GM21390 (cell line): ENCODE data around the gene RAMP1.

ENCODE experiments used
- ATAC-seq: cut with Tn5 transposase; IDR thresholded peaks from one replicate; pipeline ENCODE4 v1.9.1; 2021; ENCODE audit not compliant: unreplicated experiment

RAMP1 gene

DNA sequence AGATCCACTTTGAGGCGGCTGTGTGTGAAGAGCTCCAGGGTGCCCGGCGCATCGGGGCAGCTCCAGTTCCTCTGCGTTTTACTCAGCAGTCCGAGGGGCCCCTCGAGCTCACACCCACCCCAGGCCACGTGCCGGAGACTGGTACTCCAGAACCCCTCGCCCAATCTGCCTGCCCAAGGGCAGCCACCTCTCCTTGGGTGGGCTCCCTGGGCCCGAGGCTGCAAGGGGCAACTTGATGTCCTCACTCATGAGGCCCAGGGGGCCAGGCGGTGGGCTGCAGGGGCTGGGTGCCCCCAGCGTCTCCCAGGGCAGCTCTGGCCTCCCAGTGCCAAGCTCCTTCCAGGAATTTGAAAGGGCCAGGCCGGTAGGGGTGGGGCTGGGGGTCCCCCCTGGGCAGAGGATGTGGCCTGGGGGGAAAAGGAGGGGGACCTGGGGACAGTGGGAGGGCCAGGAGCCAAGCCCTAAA, 16.7 kb downstream of the RAMP1 start:
- no peak for ATAC-seq

DNA sequence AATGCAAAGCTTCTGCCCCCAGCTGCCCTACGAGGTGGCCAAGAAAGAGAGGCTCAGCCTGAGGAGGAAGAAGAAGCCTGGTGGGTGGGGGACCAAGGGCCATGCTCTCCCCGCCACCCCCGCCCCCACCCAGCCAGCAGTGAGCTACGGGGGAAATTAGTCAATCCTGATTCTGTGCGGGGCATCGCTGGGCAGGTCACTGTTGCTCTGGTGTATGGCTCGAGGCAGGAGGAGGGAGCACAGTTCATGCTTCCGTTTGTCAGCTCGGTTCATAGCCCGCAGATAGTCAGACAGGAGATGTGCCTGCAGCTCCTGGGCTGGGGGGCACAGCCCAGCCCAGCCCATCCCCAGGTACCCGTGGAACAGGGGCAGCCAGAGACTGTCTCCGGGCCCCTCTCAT, 17.1 kb downstream of the RAMP1 start:
- no peak for ATAC-seq

DNA sequence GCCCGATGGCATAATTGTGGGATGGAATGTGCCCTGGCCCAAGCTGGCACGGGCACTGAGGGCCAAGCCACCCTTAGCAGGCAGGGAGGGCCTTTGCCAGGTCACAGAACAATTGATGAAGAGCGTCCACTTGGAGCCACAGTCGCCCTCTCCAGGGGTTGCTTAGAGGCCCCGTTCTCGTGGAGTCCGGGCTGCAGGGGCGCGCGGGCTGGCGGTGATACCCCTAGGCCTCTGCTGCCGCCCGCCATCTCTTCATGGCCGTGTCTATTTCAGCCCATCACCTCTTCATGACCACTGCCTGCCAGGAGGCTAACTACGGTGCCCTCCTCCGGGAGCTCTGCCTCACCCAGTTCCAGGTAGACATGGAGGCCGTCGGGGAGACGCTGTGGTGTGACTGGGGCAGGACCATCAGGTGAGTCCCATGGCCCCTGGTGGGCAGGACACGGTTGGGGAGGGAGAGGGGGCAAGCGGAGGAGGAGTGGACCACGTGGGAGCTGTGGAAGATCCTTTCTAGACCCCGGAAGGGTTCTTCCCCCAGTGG, 17.6 kb downstream of the RAMP1 start:
- ATAC-seq: no peak

DNA sequence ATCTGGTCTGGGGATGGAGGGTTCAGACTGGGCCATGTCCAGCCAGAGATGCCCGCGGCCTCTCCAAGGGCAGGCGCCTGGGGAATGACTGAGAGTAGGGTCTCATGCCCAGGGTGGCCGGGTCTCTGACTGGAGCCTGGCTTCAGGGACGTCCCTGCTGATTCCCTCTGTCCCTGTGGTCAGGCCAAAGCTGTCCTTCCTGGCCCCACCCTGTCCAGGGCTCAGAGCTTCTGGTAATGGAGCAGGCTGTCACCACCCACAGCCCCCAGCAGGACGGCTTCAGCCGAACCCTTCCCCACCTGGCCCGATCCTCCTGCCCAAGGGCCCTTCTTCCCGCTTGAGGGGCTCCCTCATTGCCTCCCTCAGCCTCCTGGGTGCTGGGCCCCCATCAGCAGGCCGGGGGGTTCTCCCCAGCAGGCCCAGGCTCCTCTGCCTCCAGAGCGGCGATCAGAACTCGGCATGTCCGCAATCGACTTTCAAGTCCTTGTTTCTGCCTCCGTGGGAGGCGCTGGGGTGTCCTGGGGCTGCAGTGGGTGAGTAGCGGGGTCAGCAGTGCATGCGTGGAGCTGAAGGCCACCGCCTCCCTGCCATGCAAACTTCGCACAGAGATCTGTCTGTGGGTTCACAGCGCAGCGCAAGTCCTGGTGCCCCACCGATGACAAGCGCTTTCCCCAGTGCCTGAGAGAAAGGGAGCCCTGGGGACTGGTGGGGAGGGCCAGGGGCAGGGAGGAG, 18.3 kb downstream of the RAMP1 start:
- no peak for ATAC-seq

DNA sequence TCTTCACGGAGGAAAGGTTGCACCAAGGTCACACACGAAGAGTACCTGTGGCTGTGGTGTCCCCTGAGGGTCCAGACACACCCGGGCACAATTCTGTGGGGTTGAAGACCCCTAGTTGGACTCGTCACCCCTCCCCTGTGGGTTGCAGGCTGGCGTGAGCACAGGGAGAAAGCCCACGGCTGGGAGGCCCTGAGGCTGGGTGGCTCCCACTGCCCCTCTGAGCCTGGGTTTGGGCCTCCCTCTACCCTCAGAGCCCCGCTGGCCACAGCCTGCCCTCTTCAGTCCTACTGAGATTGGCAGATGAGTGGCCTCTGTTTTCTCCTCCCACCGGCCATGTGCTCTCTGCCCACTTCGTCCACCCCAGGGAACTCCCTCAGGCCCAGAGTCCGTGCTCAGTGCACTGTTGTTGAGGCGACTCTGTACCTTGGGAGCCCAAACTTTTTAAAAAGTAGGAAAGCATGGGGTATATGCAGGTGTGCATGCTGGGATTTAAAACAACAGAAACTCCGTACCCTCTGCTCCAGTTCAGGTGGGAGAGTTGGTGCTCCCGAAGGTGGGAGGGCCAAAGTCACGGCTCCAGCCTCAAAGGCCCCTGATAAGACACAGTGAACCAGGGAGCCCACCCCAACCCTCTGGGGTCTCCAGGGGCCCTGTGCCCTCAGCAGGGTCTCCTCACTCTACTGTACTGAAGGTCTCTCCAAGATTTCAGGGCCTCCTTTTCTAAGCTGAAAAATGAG, 19.1 kb downstream of the RAMP1 start:
- ATAC-seq: no peak

DNA sequence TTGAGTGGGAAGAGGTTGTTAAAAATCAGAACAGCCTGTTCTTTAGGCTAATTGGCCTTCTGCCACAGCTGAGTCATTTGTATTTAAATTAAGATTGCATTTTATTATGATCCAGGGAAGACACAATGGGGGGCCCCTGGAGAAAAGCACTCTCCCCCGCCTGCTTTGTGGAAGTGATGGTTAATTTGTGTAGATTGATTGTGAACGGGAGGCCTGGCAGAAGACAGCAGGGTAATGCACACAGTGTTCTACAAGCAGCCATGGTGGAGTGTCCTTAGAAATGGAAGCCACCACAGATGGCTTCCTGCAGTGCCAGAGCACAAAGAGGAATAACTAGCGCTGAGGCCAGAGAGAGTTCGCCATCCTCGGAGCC, 19.6 kb downstream of the RAMP1 start:
- ATAC-seq: no peak

DNA sequence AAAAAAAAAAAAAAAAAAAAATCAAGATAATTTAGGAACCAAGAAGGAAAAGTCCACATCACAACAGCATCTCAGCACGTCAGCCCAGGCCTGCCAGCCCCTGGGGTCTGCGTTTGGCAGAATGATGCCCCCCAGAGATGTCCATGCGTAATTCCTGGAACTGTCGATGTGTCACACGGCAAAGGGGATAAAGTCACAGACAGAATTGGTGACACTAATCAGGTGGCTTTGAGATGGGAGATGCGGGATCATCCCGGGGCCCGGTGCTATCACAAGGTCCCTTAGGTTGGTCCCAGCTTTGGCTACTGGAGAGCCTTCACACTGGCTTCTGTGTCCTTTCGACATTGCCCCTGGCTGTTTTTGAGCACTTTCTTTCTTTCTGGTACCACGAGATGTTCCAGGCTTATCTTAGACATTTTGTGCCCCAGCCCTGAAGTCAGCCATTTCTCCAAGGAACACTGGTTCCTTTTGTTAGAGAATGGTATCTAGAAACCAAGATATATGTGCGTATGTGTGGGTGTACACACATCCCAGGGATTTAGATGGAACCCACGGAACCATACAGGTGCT, 20.7 kb downstream of the RAMP1 start:
- ATAC-seq: no peak

DNA sequence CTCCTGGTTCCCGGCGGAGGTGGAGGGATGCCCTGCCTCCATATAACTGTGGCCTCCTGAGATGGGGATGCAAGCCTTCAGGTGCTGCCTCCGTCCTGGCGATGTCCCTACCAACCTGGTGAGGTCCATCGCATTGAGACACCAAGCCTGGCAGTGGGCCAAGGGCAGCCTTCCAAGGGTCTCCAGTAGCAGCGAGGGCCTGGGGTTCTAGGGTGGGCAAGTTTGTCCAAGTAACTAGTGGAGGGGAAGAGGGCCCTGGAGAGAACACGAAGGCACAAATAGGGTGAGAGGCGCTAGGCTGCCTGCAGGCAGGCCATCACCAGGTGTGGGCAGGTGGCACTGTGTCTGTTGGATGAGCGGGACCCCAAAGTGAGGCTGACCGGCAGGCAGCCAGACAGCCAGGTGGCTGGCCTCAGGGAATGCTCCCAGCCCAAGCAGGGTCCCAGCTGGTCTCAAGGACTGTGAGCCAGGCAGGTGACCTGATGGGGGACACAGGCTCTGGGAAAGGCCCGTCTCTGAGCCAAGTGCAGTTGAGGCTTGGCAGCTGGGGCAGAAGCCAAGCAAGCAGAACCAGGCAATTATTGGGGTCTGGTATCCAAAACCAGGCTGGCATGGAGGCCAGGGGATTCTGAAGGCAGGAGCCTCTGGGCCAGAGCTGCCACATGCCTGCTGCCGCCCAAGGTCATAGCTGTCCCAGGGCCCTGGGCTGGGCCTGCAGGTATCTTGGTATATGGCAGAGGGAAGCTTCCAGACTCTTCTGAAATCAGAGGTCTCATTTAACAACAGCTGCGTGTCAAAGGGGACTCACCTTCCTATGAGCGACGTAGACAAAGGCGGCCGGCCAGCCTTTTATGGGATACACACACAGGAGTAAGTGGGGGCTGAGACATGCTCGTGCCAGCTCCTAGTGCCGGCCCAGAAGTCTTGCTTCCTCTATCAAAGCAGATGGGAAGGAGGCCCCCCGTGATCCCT, 23.4 kb downstream of the RAMP1 start:
- ATAC-seq: no peak

DNA sequence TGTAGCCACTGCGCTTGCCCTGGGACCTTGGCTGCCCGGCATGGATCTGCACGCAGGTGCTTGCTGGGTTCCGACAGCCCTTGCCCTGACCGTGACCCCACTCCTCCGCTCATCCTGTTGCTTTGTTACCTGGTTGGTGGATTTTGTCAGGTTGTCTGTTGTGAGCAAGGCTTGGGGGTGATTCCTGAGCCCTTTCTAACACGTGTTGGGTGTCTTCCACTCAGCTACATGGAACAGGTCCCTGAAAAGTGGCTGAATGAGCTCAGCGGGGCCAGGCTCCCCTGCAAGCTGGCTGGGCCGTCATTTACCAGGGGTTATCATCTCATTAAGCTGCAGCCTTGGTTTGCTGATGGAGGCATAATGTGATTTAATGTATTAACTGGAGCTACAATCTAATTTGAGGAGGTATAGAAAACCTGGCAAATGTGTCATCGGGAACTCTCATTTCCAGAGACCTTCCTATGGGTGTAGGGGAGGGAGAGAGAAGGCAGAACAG, 24.6 kb downstream of the RAMP1 start:
- no peak for ATAC-seq

DNA sequence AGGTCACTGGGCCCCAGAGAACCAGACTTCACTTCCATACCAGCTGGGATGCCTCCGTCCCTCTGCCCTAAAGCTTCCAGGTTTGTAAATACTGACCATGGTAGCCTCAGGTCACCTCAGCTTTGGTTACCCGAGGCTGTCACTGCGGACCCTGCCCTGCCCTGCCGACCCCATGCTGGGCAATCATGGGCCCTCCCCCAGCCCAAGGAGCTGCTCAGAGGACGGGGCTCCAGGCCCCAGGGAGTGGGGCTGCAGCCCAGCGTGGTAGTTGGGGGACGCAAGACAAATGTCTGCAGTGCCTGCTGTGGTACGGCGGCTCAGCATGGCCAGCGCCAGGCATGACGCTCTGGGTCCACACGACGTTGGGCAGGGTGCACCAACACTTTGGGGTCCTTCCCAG, 25.3 kb downstream of the RAMP1 start:
- no peak for ATAC-seq

DNA sequence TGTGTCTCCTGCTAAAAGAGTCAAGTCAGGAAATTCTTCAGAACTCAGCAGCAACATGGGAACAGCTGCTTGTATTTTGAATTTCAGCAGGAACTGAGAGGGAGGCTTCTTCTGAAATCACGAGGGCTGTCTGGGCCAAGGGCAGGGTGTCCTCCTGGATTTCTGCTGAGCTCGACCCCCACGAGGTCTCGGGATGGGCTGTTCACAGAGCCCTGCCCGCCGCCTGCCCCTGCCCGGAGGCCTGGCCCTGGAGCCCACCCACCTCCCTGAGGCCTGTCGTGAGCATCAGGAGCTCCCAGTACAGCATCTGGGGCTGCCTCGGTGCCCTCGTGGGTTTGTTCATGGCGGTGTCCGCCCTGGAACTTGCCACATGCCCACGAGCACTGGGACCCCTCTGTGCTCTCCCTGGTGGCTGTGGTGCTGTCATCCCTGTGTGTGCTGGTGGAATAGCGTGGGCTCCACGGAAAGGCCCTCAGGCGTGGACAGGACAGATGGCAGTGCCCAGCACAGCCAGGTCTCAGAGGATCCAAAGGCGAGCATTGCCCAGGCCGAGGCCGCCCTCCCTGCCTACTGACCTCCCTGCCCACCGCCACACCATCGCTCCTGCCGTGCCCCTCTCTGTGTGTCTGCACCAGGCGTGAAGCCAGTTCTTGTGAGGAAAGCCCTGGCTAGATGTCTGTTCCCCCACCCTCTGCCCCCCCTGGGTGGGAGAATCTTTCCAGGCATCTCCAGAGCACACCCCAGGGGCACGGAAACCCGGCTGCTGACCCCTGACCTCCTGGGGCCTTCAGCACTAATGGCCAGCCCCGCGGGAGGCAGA, 25.9 kb downstream of the RAMP1 start:
- no peak for ATAC-seq

DNA sequence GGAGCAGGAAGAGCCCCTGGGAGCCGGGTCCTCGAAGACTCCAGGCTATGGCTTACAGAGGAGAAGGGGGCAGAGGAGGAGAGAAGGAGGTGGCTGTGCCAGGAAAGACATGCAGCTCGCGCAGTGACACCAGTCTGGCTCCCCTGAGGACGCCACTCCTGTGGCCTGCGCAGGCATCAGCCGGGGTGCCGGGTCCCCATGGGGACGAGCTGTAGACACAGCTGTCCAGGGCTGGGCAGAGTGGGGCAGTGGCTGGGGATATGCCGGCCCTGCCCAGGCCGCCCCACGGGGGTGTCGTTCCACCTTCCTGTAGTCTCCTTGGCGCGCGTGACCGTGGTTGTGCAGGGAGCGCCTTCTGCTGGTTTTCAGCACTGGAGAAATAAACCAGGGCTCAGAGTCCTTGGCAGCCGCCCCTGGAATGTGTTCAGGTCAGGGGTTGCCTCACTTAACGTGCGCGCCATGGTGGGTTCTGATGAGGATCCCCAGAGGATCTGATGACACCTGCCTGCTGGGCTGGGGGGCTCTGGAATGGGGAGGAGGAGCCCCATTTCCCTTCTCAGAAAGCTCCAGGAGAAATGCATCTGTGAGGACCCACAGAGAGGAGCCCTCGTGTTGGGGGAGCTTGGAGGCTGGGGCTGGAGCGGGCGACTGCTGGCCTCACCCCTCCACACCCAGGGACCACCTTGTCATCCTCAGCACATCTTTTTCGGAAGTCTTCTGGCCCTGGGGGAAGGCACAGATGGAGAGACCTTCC, 26.7 kb downstream of the RAMP1 start:
- ATAC-seq: no peak

DNA sequence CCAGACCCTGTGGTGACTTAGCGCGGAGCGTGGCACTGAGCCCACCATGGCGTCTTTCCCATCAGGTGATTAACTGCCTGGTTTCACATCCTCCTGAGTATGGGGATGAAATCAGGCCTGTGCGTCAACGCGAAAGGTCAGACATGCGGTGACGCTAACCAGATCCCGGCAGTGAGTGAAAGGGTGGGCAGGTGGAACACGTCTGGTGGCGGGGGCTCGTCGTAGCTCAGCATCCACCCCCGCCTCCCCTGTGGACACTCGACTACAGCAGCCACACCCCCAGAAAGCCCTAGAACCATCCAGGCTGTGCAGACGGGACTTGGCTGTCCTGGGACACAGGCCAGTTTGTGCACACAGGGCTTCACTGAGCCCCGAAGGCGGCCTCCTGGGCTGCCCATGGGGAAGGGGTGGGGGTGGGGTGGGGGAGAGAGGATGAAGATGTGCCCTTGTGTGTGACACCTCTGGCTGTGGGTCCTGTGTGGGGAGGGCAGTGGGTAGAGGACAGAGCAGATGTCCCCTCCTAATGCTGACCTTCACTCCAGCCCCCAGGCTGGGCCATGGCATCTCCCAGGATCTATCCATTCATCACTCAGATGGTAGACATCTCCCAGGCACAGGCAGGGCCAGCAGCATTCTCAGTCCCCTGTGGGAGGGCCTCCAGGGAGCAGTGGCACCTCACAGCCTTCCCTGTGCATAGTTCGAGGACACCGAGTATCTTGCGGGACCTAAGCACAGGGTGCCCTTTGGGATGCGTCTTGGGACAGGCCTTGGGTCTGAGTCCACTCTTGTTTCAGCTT, 27.5 kb downstream of the RAMP1 start:
- ATAC-seq: no peak

DNA sequence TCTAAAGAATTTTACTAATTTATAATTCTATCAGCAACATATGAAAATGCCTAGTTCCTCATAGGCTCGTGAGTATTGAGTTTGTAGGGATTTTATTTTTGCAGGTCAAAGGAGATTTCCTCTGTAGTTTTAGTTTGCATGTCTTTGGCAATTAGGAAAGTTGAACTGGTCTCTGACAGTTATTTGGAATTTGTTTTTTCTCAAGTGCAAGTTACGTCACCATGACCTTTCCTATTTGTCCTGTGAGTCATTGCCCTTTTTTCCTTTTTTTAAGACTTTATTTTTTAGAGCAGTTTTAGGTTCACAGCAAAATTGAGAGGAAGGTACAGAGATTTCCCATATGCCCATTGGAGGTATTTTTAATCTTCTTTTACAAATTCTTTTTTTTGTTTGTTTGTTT, 29.0 kb downstream of the RAMP1 start:
- no peak for ATAC-seq

DNA sequence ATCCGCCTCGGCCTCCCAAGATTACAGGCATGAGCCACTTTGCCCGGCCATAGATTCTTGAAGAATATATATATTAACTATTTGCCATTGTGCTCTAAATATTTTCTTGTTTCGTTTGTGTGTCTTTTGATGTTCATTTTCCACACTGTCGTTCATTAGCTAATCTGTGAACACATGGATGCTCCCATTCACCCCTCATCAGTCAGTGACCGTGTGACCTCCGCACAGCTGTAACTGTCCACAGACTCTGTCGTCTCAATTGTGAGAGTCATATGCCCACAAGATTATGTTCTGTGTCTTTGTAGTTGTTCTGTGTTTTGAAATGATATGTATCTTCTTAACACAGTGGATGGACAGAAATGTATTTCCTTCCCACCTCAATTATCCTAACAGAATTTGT, 29.6 kb downstream of the RAMP1 start:
- no peak for ATAC-seq

DNA sequence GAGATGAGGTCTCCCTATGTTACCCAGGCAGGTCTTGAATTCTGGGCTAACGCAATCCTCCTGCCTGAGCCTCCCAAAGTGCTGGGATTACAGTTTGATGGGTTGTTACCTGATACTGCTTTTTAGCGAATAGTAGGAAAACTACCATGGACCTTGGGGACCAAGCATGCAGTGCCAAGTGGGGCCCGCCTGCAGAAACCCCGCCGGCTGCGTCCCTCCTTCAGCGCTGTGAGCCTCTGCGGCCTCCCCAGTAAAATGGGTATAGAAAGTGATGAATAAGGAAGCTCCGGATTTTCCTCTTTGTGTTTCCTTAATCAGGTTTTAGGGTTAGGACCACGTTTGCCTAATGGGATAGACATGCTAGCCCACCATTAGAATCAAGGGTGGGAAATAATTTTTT, 30.4 kb downstream of the RAMP1 start:
- no peak for ATAC-seq

DNA sequence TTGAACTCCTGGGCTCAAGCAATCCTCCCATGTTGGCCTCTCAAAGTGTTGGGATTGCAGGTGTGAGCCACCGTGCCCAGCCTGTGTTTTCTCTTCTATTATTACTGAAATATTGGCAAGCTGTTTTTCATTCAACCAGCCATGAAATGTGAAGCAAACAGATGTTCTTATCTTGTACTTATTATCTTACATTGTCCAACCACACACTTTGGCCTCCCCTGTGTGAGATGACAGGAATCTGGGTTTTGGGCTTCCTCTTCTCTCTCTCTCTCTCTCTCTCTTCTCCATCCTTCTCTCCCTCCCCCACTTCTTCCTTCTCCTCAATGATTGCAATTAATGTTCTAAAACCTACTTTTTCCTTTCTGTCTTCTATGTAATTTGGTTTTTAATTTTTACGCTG, 33.1 kb downstream of the RAMP1 start:
- ATAC-seq: no peak

DNA sequence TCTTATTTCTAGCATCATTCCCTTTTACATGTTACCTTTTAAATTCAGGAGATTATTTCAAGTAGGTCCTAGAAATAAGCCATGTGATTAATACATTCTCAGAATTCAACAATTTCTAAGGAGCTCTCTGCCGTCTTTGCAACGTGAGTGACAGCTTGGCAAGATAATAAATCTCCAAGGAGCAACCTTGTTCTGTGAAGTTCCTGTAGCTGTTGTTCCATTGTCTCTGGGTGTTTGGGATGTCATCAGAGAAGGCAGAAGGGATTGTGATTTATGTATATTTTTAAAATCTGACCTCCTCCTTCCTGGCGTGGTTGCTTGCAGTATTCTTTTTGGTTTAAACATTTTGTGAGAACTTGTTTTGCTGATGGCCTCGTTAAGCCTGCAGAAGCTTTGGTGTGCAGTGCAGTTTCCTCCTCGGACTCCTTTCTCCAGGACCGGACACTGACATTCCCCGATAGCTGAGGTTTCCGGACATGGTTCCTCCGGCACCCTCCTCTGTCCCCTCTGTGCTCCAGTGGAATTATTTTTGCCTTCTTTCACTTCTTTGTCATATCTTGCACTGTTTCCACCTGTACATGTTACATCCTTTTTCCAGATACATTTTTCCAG, 33.7 kb downstream of the RAMP1 start:
- no peak for ATAC-seq
